Stimulated activated CD8-positive, alpha-beta memory T cell treated with anti-CD3 and anti-CD28 coated beads, Interleukin-12 subunit alpha, Interleukin-12 subunit beta, amount 100 ng/mL, for 24 hours (primary cell): ENCODE data around the gene RPS17.
"Not testable (repeated sequence)": the region's sequence is repeated elsewhere in the genome, so short reads cannot be mapped to it uniquely, and the experiment has no call there.

Experiments used
- DNase-seq: peaks from one replicate; pipeline ENCODE4 v3.0.0-alpha.2; 2020; ENCODE audit errors: extremely low read depth

Gene RPS17

GRCh38 chr15:82545478-82545877 is 5.2 kb upstream of the RPS17 start:
- no peak for DNase-seq

GRCh38 chr15:82545002-82545401 is 4.7 kb upstream of the RPS17 start:
- no peak for DNase-seq

GRCh38 chr15:82544431-82544830 is 4.2 kb upstream of the RPS17 start:
- DNase-seq, result no peak

- no peak for DNase-seq
Observed at GRCh38 chr15:82543160-82543559, 2.9 kb upstream of the RPS17 start.

GRCh38 chr15:82540984-82541431 is 751 bp upstream of the RPS17 start:
- no peak for DNase-seq

- DNase-seq, result no peak
Observed at GRCh38 chr15:82539691-82540054, 584 bp downstream of the RPS17 start.

- no peak for DNase-seq
Observed at GRCh38 chr15:82538961-82539690, 1.1 kb downstream of the RPS17 start.

GRCh38 chr15:82537351-82537908 is 2.8 kb downstream of the RPS17 start:
- DNase-seq, result no peak

- no peak for DNase-seq
Observed at GRCh38 chr15:82536409-82537350, 3.6 kb downstream of the RPS17 start.

- no peak for DNase-seq
Observed at GRCh38 chr15:82535566-82536408, 4.5 kb downstream of the RPS17 start.

- not testable (repeated sequence) for DNase-seq
Observed at GRCh38 chr15:82535151-82535550, 5.1 kb downstream of the RPS17 start.

- not testable (repeated sequence) for DNase-seq
Observed at GRCh38 chr15:82534457-82534861, 5.8 kb downstream of the RPS17 start.

GRCh38 chr15:82533801-82534200 is 6.5 kb downstream of the RPS17 start:
- DNase-seq, result no peak

GRCh38 chr15:82532991-82533481 is 7.2 kb downstream of the RPS17 start:
- DNase-seq, result no peak

- no peak for DNase-seq
Observed at GRCh38 chr15:82532383-82532990, 7.8 kb downstream of the RPS17 start.

- DNase-seq, result no peak
Observed at GRCh38 chr15:82531496-82532382, 8.5 kb downstream of the RPS17 start.

GRCh38 chr15:82530606-82531379 is 9.5 kb downstream of the RPS17 start:
- no peak for DNase-seq

GRCh38 chr15:82530006-82530405 is 10.3 kb downstream of the RPS17 start:
- no peak for DNase-seq

GRCh38 chr15:82513587-82513986 is 26.7 kb downstream of the RPS17 start:
- DNase-seq, result not testable (repeated sequence)
